SK-MEL-5 (cell line): ENCODE data around the gene KCNH6. TPM values are rescaled to one million over a fixed set of nuclear protein-coding genes. Genes with fewer than 3 reads are reported as not detected.

Experiments
- DNase-seq: peaks from one replicate; pipeline ENCODE4 v3.0.0-alpha.2; 2016; ENCODE audit warnings: low read depth, low spot score
- in situ Hi-C: cut with HindIII; loops from 2 replicates; pipeline ENCODE4 v1.10.0; 2016; ENCODE audit warnings: low sequenced_read_pairs, high pct_unique_total_duplicates, low pct_unique_long_range_greater_than_20kb
- polyA plus RNA-seq, 2 experiments: library from polyadenylated mRNA; depleted of rRNA; stranded (reverse); fragments of >200 nt; gene quantifications; 2 replicates each; pipeline ENCODE4 v1.2.3, GENCODE V29; 2015
- total RNA-seq: library from RNA; depleted of rRNA; stranded (reverse); fragments of >200 nt; shearing (Covaris generic); gene quantifications from 2 replicates; pipeline ENCODE4 v1.2.3, GENCODE V29; 2014; rRNA removed

KCNH6 gene, protein sequence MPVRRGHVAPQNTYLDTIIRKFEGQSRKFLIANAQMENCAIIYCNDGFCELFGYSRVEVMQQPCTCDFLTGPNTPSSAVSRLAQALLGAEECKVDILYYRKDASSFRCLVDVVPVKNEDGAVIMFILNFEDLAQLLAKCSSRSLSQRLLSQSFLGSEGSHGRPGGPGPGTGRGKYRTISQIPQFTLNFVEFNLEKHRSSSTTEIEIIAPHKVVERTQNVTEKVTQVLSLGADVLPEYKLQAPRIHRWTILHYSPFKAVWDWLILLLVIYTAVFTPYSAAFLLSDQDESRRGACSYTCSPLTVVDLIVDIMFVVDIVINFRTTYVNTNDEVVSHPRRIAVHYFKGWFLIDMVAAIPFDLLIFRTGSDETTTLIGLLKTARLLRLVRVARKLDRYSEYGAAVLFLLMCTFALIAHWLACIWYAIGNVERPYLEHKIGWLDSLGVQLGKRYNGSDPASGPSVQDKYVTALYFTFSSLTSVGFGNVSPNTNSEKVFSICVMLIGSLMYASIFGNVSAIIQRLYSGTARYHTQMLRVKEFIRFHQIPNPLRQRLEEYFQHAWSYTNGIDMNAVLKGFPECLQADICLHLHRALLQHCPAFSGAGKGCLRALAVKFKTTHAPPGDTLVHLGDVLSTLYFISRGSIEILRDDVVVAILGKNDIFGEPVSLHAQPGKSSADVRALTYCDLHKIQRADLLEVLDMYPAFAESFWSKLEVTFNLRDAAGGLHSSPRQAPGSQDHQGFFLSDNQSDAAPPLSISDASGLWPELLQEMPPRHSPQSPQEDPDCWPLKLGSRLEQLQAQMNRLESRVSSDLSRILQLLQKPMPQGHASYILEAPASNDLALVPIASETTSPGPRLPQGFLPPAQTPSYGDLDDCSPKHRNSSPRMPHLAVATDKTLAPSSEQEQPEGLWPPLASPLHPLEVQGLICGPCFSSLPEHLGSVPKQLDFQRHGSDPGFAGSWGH
- not detected in 2 replicates for total RNA-seq
- not detected in 2 replicates for polyA plus RNA-seq (2015; cell fraction: cytosol; rRNA removed)
- polyA plus RNA-seq (2015; cell fraction: nucleus; rRNA removed): not detected in 2 replicates

DNA sequence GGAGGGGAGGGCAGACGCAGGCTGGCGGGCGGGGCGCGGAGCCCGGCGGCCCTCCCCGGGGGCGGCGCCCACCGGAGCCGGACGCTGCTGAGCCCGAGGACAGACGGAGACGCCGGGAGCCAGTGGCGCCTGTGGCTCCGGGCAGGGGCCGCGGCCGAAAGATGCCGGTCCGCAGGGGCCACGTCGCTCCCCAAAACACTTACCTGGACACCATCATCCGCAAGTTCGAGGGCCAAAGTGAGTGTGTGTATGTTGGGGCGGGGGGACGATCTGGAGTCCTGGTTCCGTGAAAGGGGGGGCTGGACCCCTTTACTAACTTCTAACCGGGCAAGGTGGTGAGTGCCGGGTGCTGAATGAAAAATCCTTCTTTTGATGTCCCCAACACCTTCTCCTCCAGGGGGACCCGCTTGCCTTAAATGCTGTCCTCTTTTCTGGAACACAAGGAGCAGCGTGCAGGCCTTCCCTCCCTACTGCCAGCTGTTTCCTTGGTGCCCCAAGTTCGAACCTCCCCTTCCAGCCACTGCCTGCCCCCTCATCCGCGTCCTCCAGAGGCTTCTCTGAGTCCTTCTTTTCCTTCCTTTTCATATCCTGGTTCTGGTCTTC, at the start of gene KCNH6:
TSS of gene KCNH6 (plus strand) at position 106 of the 603 bp plus-strand sequence. CDS start at position 162, 56 bp downstream.
- in situ Hi-C loops: no loop called here

DNA sequence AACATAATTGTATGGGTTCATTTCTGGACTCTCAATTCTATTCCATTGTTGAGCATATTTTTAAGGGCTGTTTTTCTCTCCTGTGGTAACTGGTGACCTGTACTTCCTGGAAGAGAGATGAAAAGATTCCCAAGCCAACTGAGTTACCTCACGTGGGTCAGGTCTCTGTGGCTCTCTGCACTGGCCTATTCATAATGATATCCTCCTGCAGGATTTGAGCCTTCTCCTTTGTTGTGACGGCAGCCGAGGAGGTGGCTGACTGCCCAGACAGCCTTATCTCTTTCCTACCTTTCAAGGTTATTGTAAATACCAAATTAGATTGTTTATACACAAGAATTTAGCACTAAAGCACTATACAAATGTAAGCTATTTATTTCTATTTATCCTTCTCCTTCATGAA, 49.0 kb upstream of the KCNH6 start:
- in situ Hi-C loops: no loop called here
- peak; percentile 35 for DNase-seq

More for the DNA sequence above, at the start of gene KCNH6:
- no peak for DNase-seq

DNA sequence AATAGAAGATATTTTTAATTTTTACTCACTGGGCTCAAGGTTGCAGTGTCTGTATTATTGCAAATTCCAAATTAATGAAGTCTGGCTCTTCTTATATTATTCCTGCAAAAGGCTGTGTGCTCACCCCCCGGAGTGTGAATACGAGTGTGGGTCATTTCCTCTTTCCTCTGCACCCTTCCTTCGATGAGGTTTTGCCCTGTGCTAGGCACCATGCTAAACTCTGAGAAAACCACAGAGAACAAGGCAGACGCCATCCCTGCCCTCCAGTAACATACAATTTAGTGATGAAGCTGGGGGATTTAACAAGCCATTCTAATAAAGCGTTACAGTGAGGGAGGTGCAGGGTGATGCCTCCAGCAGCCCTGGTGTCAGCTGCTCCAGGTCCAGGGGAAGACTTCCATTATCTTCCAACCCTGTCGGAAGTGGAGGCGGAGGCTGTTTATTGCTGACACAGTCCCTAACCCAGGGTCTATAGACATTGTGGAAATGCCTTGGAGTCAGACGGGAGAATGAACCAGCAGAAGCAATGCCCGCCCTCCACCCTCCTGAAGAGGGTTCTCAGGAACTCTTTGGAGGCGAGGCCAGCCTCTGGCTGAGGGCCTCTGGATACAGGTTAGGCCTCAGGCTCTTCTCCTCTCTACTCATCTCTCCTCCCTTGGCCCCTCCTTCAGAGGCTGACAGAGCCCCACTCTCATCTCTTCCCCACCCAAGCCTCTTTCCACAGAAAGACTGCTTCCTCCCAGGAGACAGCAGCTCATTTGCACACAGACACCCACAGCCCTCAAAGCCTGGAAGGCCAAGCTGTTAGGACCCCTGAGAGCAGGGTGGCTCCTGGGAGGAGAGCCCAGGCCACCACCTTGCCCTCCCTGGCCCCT, 48.3 kb upstream of the KCNH6 start:
- in situ Hi-C loops: no loop called here

DNA sequence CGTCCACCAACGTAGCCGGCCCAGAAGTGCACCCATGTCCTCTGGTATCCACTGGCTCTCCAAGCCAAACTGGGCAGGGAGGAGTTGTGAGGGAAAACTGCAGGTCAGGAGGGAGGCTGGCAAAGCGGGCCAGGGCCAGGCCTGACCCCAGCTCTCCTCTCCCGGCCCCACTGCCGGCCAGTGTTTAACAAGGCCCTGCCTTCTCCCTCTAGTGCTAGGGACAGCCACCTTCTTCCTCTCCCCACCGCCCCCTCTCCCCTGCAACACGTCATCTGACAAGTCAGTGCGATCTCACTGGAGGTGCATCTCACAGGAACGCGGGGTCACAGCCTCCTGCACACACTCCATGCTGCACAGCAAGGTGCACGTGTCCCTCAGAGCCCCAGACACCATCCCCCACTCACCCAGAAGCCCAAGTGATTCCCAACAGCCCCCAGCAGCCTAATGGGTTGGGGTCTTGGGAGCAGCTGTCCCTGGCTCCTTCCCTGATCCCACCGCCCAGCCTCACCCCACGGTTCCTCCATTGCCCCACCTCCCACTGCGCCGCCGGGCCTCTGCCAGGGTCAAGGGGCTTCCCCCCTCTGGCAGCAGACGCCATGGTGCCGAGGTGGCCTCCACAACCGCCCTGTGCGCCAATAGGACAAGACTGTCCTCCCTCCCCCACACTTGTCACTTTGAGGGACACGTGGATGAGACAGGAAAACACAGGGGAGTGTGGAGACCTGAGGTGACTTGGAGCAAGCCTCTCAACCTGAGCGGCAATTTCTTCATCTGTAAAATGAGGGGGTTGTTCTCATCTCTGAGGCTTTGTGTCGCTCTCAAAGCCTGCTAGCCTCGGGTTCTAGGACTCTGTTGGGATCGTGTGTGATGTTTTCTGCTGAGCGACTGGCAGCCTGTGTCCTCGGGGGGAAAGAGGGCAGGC, 47.4 kb upstream of the KCNH6 start:
- DNase-seq: no peak
- in situ Hi-C loops: no loop called here

More for the DNA sequence above, 48.3 kb upstream of the KCNH6 start:
- no peak for DNase-seq

DNA sequence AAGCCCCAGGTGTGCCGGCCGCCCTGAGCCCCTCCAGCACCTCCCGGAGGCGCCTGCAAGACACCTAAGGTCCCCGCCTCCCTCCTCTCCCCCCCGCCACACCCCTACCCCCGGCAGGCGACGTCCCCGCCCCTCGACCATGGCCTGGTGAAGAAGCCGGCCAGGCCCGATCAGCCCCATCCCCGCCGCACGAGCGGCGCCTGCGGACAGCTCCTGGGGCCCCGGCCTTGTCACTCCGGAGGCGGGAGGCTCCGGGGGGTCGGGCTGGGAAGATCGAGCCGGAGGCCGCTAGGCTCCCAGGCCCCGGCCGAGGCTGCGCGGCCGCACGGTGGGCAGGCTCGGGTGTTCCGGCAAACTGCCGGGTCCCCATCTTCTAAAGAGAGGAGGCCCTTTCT, 46.7 kb upstream of the KCNH6 start:
- DNase-seq: no peak
- in situ Hi-C loops: no loop called here

DNA sequence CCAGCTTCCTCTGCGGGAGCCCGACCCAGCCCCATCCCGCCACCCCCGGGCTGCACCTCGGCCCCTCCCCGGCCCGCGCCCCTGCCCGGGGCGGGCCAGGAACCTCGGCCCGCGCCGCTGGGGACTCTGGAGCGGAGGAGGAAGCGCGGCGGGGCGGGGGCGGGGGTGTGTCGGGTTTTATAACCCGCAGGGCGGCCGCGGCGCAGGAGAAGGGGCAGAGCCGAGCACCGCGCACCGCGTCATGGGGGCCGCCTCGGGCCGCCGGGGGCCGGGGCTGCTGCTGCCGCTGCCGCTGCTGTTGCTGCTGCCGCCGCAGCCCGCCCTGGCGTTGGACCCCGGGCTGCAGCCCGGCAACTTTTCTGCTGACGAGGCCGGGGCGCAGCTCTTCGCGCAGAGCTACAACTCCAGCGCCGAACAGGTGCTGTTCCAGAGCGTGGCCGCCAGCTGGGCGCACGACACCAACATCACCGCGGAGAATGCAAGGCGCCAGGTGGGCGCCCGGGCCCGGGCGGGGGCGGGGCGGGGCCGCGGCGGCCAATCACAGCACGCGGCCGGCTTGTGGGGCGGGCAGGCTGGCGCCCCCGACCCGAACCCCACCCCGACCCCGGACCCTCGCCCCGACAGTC, 46.2 kb upstream of the KCNH6 start, which contains the start of gene ACE:
TSS of gene ACE (plus strand) at position 208 of the 626 bp plus-strand sequence. CDS start at position 242, 34 bp downstream.
- in situ Hi-C loops: no loop called here
- DNase-seq: no peak

DNA sequence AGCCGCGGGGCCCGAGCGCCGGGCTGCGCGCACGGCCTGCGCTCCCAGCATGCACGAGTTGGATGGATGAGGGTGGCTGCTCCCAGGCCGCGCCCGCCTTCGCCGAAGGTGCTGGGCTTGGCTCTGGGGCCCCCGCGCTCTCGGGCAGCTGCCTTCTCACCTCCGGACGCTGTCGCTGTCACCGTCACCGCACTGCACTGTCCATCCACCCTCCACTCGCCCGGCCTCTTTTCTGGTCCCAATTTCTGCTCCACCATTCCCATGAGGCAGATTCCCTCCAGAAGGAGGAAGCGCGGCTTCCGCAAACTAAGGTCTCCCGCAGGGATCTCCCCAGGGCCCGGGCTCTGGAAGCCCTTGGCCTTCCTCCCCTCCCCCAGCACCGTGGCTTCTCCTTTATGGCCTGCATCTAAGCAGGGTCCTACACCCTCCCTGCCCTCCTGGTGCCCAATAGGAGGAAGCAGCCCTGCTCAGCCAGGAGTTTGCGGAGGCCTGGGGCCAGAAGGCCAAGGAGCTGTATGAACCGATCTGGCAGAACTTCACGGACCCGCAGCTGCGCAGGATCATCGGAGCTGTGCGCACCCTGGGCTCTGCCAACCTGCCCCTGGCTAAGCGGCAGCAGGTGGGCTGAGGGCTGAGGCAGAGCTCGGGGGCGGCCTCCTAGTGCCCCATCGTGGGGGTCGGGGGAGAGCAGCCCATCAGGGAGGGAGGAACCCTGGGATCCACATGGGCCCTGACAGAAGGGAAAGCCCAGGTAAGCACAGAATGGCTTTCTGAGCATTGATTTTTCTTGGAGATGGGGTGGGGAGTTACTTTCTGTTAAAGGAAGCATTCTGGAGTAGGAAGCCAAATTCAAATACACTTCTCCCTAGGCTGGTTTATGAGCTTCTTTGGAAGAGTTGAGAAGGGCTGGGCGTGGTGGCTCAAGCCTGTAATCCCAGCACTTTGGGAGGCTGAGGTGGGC, 45.4 kb upstream of the KCNH6 start:
- in situ Hi-C loops: no loop called here

DNA sequence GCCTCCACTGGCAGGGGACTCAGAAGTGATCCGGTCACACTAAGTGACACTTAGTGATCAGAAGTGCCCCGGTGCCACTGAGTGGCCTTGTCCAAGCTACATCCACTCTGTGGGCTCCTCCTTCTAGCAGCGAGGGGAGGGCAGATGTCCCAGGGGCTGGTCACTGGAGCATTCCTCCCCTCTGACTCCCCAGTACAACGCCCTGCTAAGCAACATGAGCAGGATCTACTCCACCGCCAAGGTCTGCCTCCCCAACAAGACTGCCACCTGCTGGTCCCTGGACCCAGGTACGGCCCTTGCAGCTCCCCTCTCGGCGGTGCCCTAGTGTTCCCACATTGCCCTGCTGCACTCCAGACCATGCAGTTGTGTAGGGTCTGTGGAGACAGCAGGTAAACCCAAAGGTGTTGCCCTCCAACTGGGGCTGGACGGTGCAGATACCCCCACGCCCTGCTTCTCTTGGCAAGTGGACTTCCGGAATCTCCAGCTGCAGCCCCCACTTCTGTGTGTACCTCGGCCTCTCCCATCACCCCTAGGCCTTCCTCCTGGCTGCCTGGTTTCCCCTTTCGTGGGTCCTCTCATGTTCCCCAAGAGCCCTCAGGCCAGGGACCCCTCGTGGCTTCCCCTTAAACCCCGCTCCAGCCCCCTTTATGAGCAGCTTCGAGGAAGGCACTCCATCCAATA, 44.2 kb upstream of the KCNH6 start:
- in situ Hi-C loops: no loop called here
- DNase-seq: peak; percentile 82

More for the DNA sequence above, 45.4 kb upstream of the KCNH6 start:
- no peak for DNase-seq

DNA sequence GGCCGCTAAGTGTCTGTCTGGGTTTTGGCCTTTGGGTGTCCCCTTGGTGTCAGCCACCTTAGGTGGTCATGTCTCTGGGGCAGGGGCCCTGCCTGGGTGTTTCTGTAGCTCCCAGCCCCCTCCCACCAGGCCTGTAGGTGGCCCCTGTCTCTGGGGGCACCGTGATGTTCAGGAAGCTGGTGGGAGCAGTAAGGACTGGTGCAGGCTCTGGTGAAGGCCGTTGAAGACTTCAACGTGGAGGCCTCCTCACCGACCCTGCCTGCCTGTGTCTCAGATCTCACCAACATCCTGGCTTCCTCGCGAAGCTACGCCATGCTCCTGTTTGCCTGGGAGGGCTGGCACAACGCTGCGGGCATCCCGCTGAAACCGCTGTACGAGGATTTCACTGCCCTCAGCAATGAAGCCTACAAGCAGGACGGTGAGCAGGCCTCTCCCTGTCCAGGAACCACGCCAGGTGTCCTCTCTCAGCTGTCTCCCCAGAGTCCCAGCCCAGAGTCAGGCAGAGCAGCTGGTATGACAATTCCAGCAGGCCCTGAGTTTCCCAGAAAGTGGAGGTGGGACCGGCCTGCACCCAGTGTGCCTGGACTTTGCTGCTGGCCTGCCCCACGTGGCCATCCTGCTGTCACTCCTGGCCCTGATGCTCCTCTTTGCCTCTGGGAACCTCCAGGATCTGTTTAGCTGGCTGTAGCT, 43.5 kb upstream of the KCNH6 start:
- in situ Hi-C loops: no loop called here
- DNase-seq: no peak

DNA sequence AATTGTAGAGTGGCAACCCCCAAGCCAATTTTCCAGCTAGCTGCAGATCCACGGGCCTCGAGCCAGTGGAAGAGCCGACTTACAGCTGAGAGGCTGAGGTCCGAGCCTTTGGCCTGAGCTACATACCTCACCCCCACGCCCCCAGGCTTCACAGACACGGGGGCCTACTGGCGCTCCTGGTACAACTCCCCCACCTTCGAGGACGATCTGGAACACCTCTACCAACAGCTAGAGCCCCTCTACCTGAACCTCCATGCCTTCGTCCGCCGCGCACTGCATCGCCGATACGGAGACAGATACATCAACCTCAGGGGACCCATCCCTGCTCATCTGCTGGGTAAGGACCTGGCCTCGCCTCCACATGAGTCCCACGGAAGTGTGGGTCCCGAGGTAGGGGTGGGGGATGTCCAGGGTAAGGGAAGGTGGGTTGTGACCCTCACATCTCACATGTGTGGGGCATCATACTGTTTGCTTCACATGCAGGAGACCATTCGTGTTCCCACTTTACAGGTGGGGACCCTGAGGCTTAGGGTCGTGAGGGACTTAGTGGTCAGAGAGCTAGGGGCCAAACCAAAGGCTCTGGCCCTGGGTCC, 42.9 kb upstream of the KCNH6 start:
- no peak for DNase-seq
- in situ Hi-C loops: no loop called here

DNA sequence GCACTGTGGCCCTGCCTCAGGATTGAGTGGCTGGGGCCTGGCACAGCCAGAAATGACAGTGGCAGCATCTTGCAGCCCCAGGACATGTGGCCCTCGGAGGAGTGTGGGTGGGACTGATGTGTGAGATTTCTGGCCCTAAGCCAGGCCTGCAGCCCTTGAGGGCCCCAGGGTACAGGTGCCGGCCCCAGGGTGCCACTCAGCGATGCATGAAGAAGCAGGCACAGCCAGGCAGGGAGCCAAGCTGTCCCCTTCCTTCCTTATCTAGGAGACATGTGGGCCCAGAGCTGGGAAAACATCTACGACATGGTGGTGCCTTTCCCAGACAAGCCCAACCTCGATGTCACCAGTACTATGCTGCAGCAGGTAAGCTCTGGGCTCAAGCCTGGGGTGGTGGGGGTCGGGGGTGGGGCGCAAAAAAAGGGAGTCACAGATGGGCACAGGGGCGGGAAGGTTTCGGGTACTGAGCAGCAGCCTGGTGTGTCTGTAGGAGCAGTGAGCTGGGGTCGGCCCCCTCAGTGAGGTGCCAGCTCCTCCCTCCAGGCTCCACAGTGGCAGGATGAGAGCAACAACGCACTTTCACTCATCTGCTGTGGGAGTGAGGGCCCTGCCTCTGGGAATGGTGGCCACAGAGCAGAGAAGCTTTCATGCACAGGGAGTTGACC, 42.2 kb upstream of the KCNH6 start:
- DNase-seq: no peak
- in situ Hi-C loops: no loop called here

DNA sequence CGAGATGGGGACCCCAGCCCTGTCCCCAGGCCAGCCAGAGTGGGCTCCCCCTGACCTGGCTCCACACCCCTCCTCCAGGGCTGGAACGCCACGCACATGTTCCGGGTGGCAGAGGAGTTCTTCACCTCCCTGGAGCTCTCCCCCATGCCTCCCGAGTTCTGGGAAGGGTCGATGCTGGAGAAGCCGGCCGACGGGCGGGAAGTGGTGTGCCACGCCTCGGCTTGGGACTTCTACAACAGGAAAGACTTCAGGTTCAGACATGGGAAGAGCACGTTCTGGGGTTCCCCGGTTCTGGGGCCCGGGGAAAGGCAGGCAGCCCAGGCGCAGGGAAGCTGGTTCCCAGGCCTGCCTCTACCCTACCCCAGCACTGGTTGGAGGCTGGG, 41.7 kb upstream of the KCNH6 start:
- in situ Hi-C loops: no loop called here
- no peak for DNase-seq

DNA sequence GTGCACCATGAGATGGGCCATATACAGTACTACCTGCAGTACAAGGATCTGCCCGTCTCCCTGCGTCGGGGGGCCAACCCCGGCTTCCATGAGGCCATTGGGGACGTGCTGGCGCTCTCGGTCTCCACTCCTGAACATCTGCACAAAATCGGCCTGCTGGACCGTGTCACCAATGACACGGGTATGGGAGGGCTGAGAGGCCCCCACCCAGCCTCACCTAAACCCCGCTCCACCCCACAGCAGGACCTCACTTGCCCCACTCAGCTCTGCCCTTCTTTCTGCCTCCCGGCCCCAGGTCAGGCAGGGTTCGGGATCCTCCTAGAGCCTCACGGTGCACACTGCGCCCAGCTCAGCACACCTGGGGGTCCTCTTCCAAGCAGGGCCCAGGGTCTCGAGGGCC, 40.6 kb upstream of the KCNH6 start:
- in situ Hi-C loops: no loop called here
- DNase-seq: no peak
